Measurements from ENCODE around the gene SDK2. TPM values are rescaled to one million over a fixed set of nuclear protein-coding genes. Genes with fewer than 3 reads are reported as not detected.

SDK2 gene
- total and polyA plus RNA-seq, 8 donors = 0.04 to 0.31 (median 0.17) TPM

GRCh38 chr17:73471924-73472323, 172.3 kb downstream of the SDK2 start:
- H3K9me3 ChIP-seq = no peaks in the 10 kb centered on the region
- TF ChIP-seq CTCF (IDR thresholded peaks at IDR 0.05) = no peak
- intact Hi-C loops (cut with DNase I) = no loop called here
- no peaks in the 10 kb centered on the region for H3K27me3 ChIP-seq
- peaks cover 0 to 8% (median 0%) of the 10 kb centered on the region in 3 donors for H3K4me1 ChIP-seq
- ATAC-seq (no peak), FAIRE-seq (no peak), DNase-seq (no peak)
- no peaks in the 10 kb centered on the region for H3K36me3 ChIP-seq
- H3K4me3 ChIP-seq = no peak overlapping the region
- no peak overlapping the region for H3K27ac ChIP-seq
- 84 to 85% methylated on average over 12 of the region's 12 CpGs for WGBS, 2 donors

- FAIRE-seq (no peak), ATAC-seq (no peak), DNase-seq (no peak)
- Histone ChIP-seq H3K4me1 (peaks cover 0 to 8% (median 0%) of the 10 kb centered on the region in 3 donors), H3K27ac (no peak overlapping the region), H3K9me3 (no peaks in the 10 kb centered on the region), H3K27me3 (no peaks in the 10 kb centered on the region), H3K4me3 (no peak overlapping the region), H3K36me3 (no peaks in the 10 kb centered on the region)
- 76 to 85% methylated on average over 7 of the region's 7 CpGs for WGBS, 2 donors
- no peak for TF ChIP-seq CTCF (IDR thresholded peaks at IDR 0.05)
- intact Hi-C loops (cut with DNase I) = no loop called here
Measured at GRCh38 chr17:73470316-73470826, 173.9 kb downstream of the SDK2 start.

GRCh38 chr17:73469311-73469710, 174.9 kb downstream of the SDK2 start:
- no peak for ATAC-seq
- TF ChIP-seq CTCF (IDR thresholded peaks at IDR 0.05) = no peak
- Histone ChIP-seq H3K4me1 (peaks cover 0 to 4% (median 0%) of the 10 kb centered on the region in 3 donors), H3K9me3 (no peaks in the 10 kb centered on the region), H3K27ac (no peak overlapping the region), H3K27me3 (no peaks in the 10 kb centered on the region), H3K36me3 (no peaks in the 10 kb centered on the region), H3K4me3 (no peak overlapping the region)
- FAIRE-seq = no peak
- DNase-seq = no peak
- 67 to 78% methylated on average over 4 of the region's 4 CpGs for WGBS, 2 donors
- intact Hi-C loops (cut with DNase I) = no loop called here

GRCh38 chr17:73468221-73468620, 176.0 kb downstream of the SDK2 start:
- no peak for ATAC-seq
- WGBS, 2 donors = 57 to 58% methylated on average over 5 of the region's 5 CpGs

More at GRCh38 chr17:73468221-73468620, 176.0 kb downstream of the SDK2 start:
- Histone ChIP-seq H3K36me3 (no peaks in the 10 kb centered on the region), H3K4me1 (no peaks in the 10 kb centered on the region), H3K27me3 (no peaks in the 10 kb centered on the region), H3K27ac (no peak overlapping the region), H3K4me3 (no peak overlapping the region), H3K9me3 (no peaks in the 10 kb centered on the region)
- intact Hi-C loops (cut with DNase I) = no loop called here
- no peak for DNase-seq
- FAIRE-seq = no peak
- TF ChIP-seq CTCF (IDR thresholded peaks at IDR 0.05) = no peak
